WTC11 (cell line): Measurements from ENCODE around the gene DAB2. TPM values are rescaled to one million over a fixed set of nuclear protein-coding genes. Genes with fewer than 3 reads are reported as not detected.

Experiments
- ATAC-seq: fragments of 200-7000 bp; cut with Tn5 transposase; 2 replicates; pipeline ENCODE4 v1.10.0; 2021; ENCODE audit warnings: mild to moderate bottlenecking, moderate library complexity
- CTCF ChIA-PET: fragments of 300-600 bp; sonication (Branson Sonifier 250); formaldehyde crosslinking; loops from one replicate; lab custom pipeline; 2021; ENCODE audit warnings: antibody characterized with exemption; lab: Charles Lee
- POLR2A ChIA-PET: fragments of 350-600 bp; sonication (Branson Sonifier 250); formaldehyde crosslinking; loops from one replicate; lab custom pipeline; 2021; ENCODE audit warnings: antibody characterized with exemption; lab: Charles Lee
- DNase-seq: peaks from one replicate; pipeline ENCODE4 v3.0.0; 2021; ENCODE audit warnings: low spot score
- H3K27ac Mint-ChIP-seq: 2 replicates; pipeline ENCODE4 v1.8.0; 2021; ENCODE audit warnings: mixed read lengths
- H3K27me3 Mint-ChIP-seq: 2 replicates; pipeline ENCODE4 v1.8.0; 2021; ENCODE audit warnings: low read depth, mild to moderate bottlenecking, moderate library complexity, mixed read lengths
- H3K36me3 Mint-ChIP-seq: 2 replicates; pipeline ENCODE4 v1.8.0; 2021; ENCODE audit warnings: mixed read lengths
- H3K4me1 Mint-ChIP-seq: 2 replicates; pipeline ENCODE4 v1.8.0; 2022; ENCODE audit warnings: mixed read lengths
- H3K4me3 Mint-ChIP-seq: 2 replicates; pipeline ENCODE4 v1.8.0; 2021; ENCODE audit warnings: mild to moderate bottlenecking, moderate library complexity, mixed read lengths
- H3K9me3 Mint-ChIP-seq: 2 replicates; pipeline ENCODE4 v1.8.0; 2021; ENCODE audit warnings: mixed read lengths
- ATF1 ChIP-seq: sonication (generic); formaldehyde crosslinking; IDR thresholded peaks from 2 replicates; pipeline ENCODE4 v1.8.1; 2023; ENCODE audit warnings: mild to moderate bottlenecking, moderate library complexity, missing genetic modification reagents
- ATF3 ChIP-seq: sonication (generic); formaldehyde crosslinking; conservative IDR thresholded peaks from 2 replicates; pipeline ENCODE4 v1.8.1; 2022; ENCODE audit warnings: mild to moderate bottlenecking, missing genetic modification reagents
- ATF6 ChIP-seq: sonication (generic); formaldehyde crosslinking; IDR thresholded peaks from 2 replicates; pipeline ENCODE4 v1.8.1; 2023; ENCODE audit warnings: mild to moderate bottlenecking, missing genetic modification reagents
- CREM ChIP-seq: sonication (generic); formaldehyde crosslinking; IDR thresholded peaks from 2 replicates; pipeline ENCODE4 v1.8.1; 2022; ENCODE audit warnings: mild to moderate bottlenecking, missing genetic modification reagents, moderate library complexity
- ELF4 ChIP-seq: sonication (generic); formaldehyde crosslinking; IDR thresholded peaks from 2 replicates; pipeline ENCODE4 v1.8.1; 2022; ENCODE audit warnings: low read depth, mild to moderate bottlenecking, moderate library complexity, missing genetic modification reagents
- GABPB1 ChIP-seq: sonication (generic); formaldehyde crosslinking; IDR thresholded peaks from 2 replicates; pipeline ENCODE4 v1.8.1; 2023; ENCODE audit warnings: mild to moderate bottlenecking, missing genetic modification reagents
- GRHL2 ChIP-seq: fragments of 250-450 bp; sonication (Bioruptor Pico); IDR thresholded peaks from 2 replicates; pipeline ENCODE4 v1.8.0; 2022; ENCODE audit warnings: mild to moderate bottlenecking, moderate library complexity; ENCODE audit not compliant: insufficient replicate concordance, severe bottlenecking
- NR1H2 ChIP-seq: sonication (generic); formaldehyde crosslinking; IDR thresholded peaks from 2 replicates; pipeline ENCODE4 v1.9.0; 2021; ENCODE audit warnings: mild to moderate bottlenecking, moderate library complexity, missing genetic modification reagents
- PRDM15 ChIP-seq: sonication (generic); formaldehyde crosslinking; IDR thresholded peaks from 2 replicates; pipeline ENCODE4 v1.8.0; 2022; ENCODE audit warnings: missing genetic modification reagents
- RORB ChIP-seq: fragments of 250-450 bp; sonication (Bioruptor Pico); IDR thresholded peaks from 2 replicates; pipeline ENCODE4 v1.9.0; 2021; ENCODE audit warnings: mild to moderate bottlenecking
- TCF7 ChIP-seq: sonication (generic); formaldehyde crosslinking; IDR thresholded peaks from 2 replicates; pipeline ENCODE4 v1.8.0; 2022; ENCODE audit warnings: mild to moderate bottlenecking, low read depth, missing genetic modification reagents, moderate library complexity
- ZBTB43 ChIP-seq: sonication (generic); formaldehyde crosslinking; IDR thresholded peaks from 2 replicates; pipeline ENCODE4 v1.8.1; 2023; ENCODE audit warnings: mild to moderate bottlenecking, missing genetic modification reagents
- ZNF121 ChIP-seq: sonication (generic); formaldehyde crosslinking; IDR thresholded peaks from 2 replicates; pipeline ENCODE4 v1.8.0; 2023; ENCODE audit warnings: missing genetic modification reagents
- ZNF263 ChIP-seq: sonication (generic); formaldehyde crosslinking; IDR thresholded peaks from 2 replicates; pipeline ENCODE4 v1.8.1; 2022; ENCODE audit warnings: low read depth, mild to moderate bottlenecking, moderate library complexity, missing genetic modification reagents
- ZNF317 ChIP-seq: sonication (generic); formaldehyde crosslinking; IDR thresholded peaks from 2 replicates; pipeline ENCODE4 v1.8.1; 2023; ENCODE audit warnings: low read depth, mild to moderate bottlenecking, moderate library complexity, missing genetic modification reagents, borderline replicate concordance
- ZNF396 ChIP-seq: fragments of 250-450 bp; sonication (Bioruptor Pico); IDR thresholded peaks from 2 replicates; pipeline ENCODE4 v1.8.0; 2021; ENCODE audit warnings: mild to moderate bottlenecking, moderate library complexity, borderline replicate concordance
- ZNF416 ChIP-seq: fragments of 250-450 bp; sonication (Bioruptor Pico); IDR thresholded peaks from 2 replicates; pipeline ENCODE4 v1.9.0; 2021; ENCODE audit warnings: mild to moderate bottlenecking, inconsistent platforms
- ZNF671 ChIP-seq: fragments of 250-450 bp; sonication (Bioruptor Pico); IDR thresholded peaks from 2 replicates; pipeline ENCODE4 v1.8.0; 2021; ENCODE audit warnings: mild to moderate bottlenecking
- total RNA-seq: library from RNA; stranded (reverse); gene quantifications from 3 replicates; pipeline ENCODE4 v1.2.3, GENCODE V29; 2021
- TF ChIP-seq, protein P1 (sequence below): fragments of 250-450 bp; sonication (Bioruptor Pico); conservative IDR thresholded peaks from 2 replicates; pipeline ENCODE4 v1.9.0; 2021; ENCODE audit warnings: mild to moderate bottlenecking
- TF ChIP-seq, protein P2 (sequence below): fragments of 250-450 bp; sonication (Bioruptor Pico); IDR thresholded peaks from 2 replicates; pipeline ENCODE4 v1.8.0; 2021; ENCODE audit warnings: mild to moderate bottlenecking

Gene DAB2
- total RNA-seq, 1 experiment from 2014 or later: 7.2 TPM

DNA sequence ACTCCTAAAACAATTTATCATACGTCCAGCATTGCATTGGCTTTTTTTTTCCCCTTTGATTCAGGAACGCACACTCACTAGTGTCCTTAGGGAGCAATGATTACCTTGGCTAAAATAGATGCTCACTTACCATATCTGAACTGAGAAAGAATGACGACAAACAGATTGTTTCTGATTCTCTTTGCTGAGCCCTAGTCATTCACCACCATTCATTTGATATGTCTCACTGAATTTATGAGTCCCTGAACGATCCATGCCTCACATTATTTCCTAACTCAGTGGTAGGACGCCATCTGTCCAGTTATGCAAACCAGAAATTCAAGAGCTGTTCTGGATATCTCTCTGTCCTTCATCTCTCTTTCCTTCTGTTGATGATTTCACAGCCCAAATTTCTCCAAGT, 39.3 kb upstream of the DAB2 start (continued):
- TF ChIP-seq, protein P1, sequence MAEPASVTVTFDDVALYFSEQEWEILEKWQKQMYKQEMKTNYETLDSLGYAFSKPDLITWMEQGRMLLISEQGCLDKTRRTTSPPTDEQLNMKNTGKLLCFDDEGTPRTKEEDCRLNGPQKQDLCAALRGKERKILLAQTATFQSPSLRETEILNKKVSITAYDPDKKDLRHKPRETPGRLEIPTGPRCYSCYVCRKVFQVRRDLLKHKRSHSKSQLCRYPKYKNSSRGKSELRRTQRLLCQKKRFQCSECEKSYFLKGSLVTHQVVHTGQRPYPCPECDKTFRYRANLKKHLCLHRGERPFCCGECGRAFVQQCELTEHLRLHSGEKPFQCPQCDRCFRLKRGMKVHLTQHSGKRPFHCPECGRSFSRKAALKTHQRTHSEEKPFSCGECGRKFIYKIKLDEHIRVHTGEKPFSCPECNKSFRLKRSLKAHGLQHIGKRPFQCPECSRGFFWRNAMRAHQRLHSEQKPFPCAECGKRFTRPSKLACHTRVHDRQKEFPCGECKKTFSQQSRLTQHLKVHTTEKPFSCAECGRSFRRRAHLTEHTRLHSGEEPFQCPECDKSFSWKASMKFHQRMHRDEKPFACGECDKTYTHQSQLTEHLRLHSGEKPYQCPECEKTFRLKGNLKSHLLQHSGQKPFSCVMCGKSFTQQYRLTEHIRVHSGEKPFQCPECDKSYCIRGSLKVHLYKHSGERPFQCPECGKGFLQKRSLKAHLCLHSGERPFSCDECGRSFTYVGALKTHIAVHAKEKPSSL (CRISPR knock-in tag): no peak
- TF ChIP-seq ZNF121 (no peak), PRDM15 (no peak), CREM (CRISPR knock-in tag) (no peak)

GRCh38 chr5:39462211-39462610, 37.4 kb upstream of the DAB2 start:
- H3K27me3 Mint-ChIP-seq: peaks cover 21% of the 10 kb centered on the region
- H3K4me3 Mint-ChIP-seq: no peak overlapping the region
- TF ChIP-seq, protein P1 (CRISPR knock-in tag): no peak
- no peak for TF ChIP-seq RORB (CRISPR knock-in tag)
- no peak for TF ChIP-seq GABPB1
- no peak for TF ChIP-seq ZNF263 (CRISPR knock-in tag)
- TF ChIP-seq ZNF416: no peak
- TF ChIP-seq ZNF317 (CRISPR knock-in tag): no peak
- TF ChIP-seq ATF1: no peak
- TF ChIP-seq TCF7: no peak
- no peak for TF ChIP-seq ATF6 (CRISPR knock-in tag)
- TF ChIP-seq ELF4 (CRISPR knock-in tag): no peak
- no peak for TF ChIP-seq GRHL2
- TF ChIP-seq ATF3 (CRISPR knock-in tag): no peak
- TF ChIP-seq ZBTB43 (CRISPR knock-in tag): no peak
- no peak for TF ChIP-seq ZNF671
- TF ChIP-seq ZNF396 (CRISPR knock-in tag): no peak
- no peak for TF ChIP-seq NR1H2 (CRISPR knock-in tag)
- TF ChIP-seq, protein P2, sequence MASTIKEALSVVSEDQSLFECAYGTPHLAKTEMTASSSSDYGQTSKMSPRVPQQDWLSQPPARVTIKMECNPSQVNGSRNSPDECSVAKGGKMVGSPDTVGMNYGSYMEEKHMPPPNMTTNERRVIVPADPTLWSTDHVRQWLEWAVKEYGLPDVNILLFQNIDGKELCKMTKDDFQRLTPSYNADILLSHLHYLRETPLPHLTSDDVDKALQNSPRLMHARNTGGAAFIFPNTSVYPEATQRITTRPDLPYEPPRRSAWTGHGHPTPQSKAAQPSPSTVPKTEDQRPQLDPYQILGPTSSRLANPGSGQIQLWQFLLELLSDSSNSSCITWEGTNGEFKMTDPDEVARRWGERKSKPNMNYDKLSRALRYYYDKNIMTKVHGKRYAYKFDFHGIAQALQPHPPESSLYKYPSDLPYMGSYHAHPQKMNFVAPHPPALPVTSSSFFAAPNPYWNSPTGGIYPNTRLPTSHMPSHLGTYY: no peak
- ChIA-PET POLR2A (no interaction called here), CTCF (no interaction called here)
- no peaks in the 10 kb centered on the region for H3K36me3 Mint-ChIP-seq
- no peak overlapping the region for H3K27ac Mint-ChIP-seq
- H3K4me1 Mint-ChIP-seq: peaks cover 16% of the 10 kb centered on the region
- H3K9me3 Mint-ChIP-seq: peaks cover 3% of the 10 kb centered on the region
- ATAC-seq (no peak), DNase-seq (no peak)
